Measurements from ENCODE around the gene PSKH1. TPM values are rescaled to one million over a fixed set of nuclear protein-coding genes. Genes with fewer than 3 reads are reported as not detected.

PSKH1 gene
- total and polyA plus RNA-seq, 4 donors: 11.8 to 32.9 (median 21.2) TPM

DNA sequence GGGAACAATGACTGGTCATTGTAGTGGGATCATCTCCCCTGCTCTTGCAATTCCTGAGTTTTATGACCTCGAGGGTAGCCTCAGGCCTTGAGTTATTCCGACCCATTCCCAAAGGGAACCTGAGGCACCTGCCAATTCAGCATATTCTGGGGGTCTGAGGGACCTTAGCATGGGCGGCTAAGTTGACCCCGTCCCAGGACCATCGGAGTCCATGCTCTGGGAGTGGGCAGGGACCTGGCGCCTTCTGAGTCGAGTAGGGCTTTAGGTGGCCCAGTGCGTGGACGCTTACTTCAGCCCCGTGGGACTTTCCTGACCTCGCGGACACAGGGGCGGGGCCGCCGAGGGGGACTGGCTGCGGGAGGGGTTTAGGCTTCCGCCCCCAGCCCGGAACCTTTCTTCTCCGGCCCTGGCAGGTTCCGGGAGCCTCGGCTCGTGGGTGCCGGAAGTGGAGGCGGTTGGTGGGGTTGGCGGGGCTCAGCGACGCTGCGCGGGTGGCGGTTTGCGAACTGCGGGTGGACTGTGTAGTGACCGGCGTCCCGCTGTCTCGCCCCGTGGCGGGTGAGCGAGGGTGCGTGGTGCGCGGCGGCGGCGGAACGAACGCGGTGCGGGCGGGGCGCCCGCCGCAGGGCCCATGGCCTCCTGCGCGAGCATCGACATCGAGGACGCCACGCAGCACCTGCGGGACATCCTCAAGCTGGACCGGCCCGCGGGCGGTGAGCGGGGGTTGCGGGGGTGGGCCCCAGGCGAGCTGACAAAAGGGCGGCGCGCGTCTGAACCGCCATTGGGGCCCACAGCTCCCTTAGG lies 20.2 kb upstream of the PSKH1 start, which contains the start of gene EDC4:
Gene EDC4 (plus strand): TSS at position 422 of the 804 bp plus-strand sequence. CDS start 210 bp downstream, at position 632.
- no peaks in the 10 kb centered on the region for H3K9me3 ChIP-seq (ENCODE audit: control insufficient read depth in 4 of 4, insufficient read depth in 3 of 4, low read length in 3 of 4)
- DNase-seq: peak; percentile 70 to 79 (median 79)
- peaks cover 0 to 38% (median 23%) of the 10 kb centered on the region in 4 donors for H3K36me3 ChIP-seq (ENCODE audit: control insufficient read depth in 4 of 4, insufficient read depth in 4 of 4, low read length in 4 of 4)
- no peaks in the 10 kb centered on the region for H3K27me3 ChIP-seq (ENCODE audit: control insufficient read depth in 3 of 3, insufficient read depth in 3 of 3, low read length in 2 of 3)
- WGBS, 2 donors: 1 to 3% methylated on average over 38 to 72 of the region's 72 CpGs
- H3K9ac ChIP-seq (ENCODE audit: insufficient read depth in 1 of 2, low read length in 2 of 2): peak within 1 kb of the TSS; percentile 63 to 80
- H3K4me1 ChIP-seq (ENCODE audit: control insufficient read depth in 5 of 5, insufficient read depth in 5 of 5, low read length in 5 of 5): peaks cover 7 to 15% (median 9%) of the 10 kb centered on the region in 5 donors
- peak; percentile 91 for ATAC-seq (ENCODE audit: insufficient read depth, low FRiP score)
- TF ChIP-seq, protein P1, sequence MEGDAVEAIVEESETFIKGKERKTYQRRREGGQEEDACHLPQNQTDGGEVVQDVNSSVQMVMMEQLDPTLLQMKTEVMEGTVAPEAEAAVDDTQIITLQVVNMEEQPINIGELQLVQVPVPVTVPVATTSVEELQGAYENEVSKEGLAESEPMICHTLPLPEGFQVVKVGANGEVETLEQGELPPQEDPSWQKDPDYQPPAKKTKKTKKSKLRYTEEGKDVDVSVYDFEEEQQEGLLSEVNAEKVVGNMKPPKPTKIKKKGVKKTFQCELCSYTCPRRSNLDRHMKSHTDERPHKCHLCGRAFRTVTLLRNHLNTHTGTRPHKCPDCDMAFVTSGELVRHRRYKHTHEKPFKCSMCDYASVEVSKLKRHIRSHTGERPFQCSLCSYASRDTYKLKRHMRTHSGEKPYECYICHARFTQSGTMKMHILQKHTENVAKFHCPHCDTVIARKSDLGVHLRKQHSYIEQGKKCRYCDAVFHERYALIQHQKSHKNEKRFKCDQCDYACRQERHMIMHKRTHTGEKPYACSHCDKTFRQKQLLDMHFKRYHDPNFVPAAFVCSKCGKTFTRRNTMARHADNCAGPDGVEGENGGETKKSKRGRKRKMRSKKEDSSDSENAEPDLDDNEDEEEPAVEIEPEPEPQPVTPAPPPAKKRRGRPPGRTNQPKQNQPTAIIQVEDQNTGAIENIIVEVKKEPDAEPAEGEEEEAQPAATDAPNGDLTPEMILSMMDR (IDR thresholded peaks at IDR 0.05; ENCODE audit: control extremely low read depth, extremely low read depth): no peak
- H3K4me3 ChIP-seq: peak within 1 kb of the TSS; percentile 95
- H3K27ac ChIP-seq (ENCODE audit: low read depth in 1 of 2, low read length in 1 of 2): peak within 1 kb of the TSS; percentile 66 to 91

- H3K4me3 ChIP-seq: peak overlapping the region; percentile 95
- H3K9ac ChIP-seq (ENCODE audit: insufficient read depth in 1 of 2, low read length in 2 of 2): peak overlapping the region; percentile 63 to 80
- H3K27me3 ChIP-seq (ENCODE audit: control insufficient read depth in 3 of 3, insufficient read depth in 3 of 3, low read length in 2 of 3): no peaks in the 10 kb centered on the region
- peaks cover 7 to 15% (median 9%) of the 10 kb centered on the region in 5 donors for H3K4me1 ChIP-seq (ENCODE audit: control insufficient read depth in 5 of 5, insufficient read depth in 5 of 5, low read length in 5 of 5)
- no peak for DNase-seq
- H3K27ac ChIP-seq (ENCODE audit: low read depth in 1 of 2, low read length in 1 of 2): peak overlapping the region; percentile 66 to 91
- TF ChIP-seq, protein P1 (IDR thresholded peaks at IDR 0.05; ENCODE audit: control extremely low read depth, extremely low read depth): no peak
- 11 to 14% methylated on average over 23 of the region's 23 CpGs for WGBS, 2 donors
- peaks cover 0 to 40% (median 25%) of the 10 kb centered on the region in 4 donors for H3K36me3 ChIP-seq (ENCODE audit: control insufficient read depth in 4 of 4, insufficient read depth in 4 of 4, low read length in 4 of 4)
- H3K9me3 ChIP-seq (ENCODE audit: control insufficient read depth in 4 of 4, insufficient read depth in 3 of 4, low read length in 3 of 4): no peaks in the 10 kb centered on the region
- no peak for ATAC-seq (ENCODE audit: insufficient read depth, low FRiP score)
Measured at GRCh38 chr16:67873435-67874370, 19.4 kb upstream of the PSKH1 start.

DNA sequence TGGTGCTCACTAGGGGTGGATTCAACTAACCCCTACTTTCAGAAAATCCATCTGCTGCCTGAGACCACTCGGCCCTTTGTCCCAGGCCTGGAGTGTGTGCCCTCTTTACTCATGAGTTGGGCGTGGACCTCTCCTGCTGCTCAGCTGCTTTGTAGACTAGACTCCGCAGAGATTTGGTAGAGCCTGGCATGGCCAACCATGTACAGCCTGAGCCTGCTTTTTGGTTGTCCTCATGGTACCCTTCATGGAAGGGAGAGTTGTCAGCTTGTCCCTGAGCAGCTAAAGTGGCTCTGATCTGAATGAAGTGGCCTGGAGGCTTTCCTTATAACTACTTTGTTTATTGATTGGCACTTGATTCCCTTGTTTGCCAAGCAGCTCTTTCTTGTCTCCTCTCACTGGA lies 18.7 kb upstream of the PSKH1 start:
- WGBS, 2 donors: 57 to 73% methylated on average over 3 of the region's 3 CpGs
- Histone ChIP-seq H3K9ac (ENCODE audit: insufficient read depth in 1 of 2, low read length in 2 of 2) (peak overlapping the region; percentile 63 to 80), H3K27ac (ENCODE audit: low read depth in 1 of 2, low read length in 1 of 2) (no peak overlapping the region), H3K36me3 (ENCODE audit: control insufficient read depth in 4 of 4, insufficient read depth in 4 of 4, low read length in 4 of 4) (peaks cover 1 to 43% (median 29%) of the 10 kb centered on the region in 4 donors), H3K27me3 (ENCODE audit: control insufficient read depth in 3 of 3, insufficient read depth in 3 of 3, low read length in 2 of 3) (no peaks in the 10 kb centered on the region), H3K4me1 (ENCODE audit: control insufficient read depth in 5 of 5, insufficient read depth in 5 of 5, low read length in 5 of 5) (peaks cover 7 to 15% (median 9%) of the 10 kb centered on the region in 5 donors), H3K9me3 (ENCODE audit: control insufficient read depth in 4 of 4, insufficient read depth in 3 of 4, low read length in 3 of 4) (no peaks in the 10 kb centered on the region), H3K4me3 (no peak overlapping the region)
- no peak for ATAC-seq (ENCODE audit: insufficient read depth, low FRiP score)
- DNase-seq: no peak
- TF ChIP-seq, protein P1 (IDR thresholded peaks at IDR 0.05; ENCODE audit: control extremely low read depth, extremely low read depth): no peak

Data from lung (tissue), 12 donors.